HTERT RPE-1 (cell line): ENCODE results near the gene OCSTAMP.

Source experiments
- in situ Hi-C: fragments of 300-500 bp; cut with MboI; formaldehyde crosslinking; loops from 4 replicates; pipeline ENCODE4 v1.14.3; 2020; ENCODE audit warnings: low sequenced_read_pairs

The OCSTAMP gene

DNA sequence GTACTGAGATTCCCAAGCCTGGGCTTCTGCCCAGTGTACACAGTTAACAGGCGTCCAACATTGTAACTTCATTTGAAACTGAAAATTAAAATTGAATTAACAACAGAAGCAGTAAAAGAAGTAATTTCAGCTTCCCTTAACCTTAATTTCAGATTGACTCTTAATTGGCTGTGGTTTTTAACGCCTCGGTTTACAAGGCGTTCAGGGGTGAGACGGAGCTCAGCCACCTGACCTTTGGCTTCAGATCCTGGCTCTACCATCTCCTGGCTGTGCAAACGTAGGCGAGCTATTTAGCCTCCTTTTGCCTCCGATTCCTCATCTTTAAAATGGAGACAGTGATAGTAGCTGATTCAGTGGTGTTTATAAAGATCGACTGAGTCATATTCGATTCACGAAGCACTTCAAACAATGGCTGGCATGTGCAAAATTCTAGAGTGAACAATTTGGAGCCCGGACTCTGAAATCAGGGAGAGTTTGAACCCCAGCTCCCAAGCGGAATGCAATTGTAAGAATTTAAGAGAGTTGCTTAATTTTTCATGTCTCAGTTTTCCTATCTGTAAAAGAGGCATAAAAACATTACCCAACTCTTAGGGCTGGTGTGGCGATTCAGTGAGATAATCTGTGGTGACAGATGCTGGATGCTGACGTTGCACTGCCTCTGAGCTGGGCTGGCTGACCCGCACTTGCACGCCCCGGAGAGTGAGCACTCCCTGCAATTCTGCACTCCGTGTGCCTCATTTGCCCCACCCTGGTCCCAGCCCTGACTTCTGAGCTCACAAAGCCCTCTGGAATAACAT is 23.5 kb upstream of the OCSTAMP start:
- in situ Hi-C loops, result no loop called here

DNA sequence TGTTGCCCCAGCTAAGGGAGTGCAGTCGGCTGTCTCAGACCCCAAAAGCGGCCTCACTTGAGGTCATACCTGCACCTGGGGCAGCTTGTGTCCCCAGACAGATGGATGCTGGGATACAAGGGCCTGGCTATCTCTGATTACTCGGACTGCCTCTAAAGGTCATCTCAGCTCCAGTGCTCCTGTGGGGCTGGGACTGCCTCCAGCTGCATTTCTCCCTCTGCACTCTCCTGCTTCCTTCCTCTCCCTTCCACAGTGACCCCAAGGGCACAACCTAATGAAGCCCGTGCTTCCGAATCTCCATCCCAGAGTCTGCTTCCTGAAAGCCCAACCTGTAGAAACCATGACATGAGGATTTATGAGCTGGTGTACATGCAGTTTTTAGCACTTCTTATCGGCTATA is 22.8 kb upstream of the OCSTAMP start:
- in situ Hi-C loops, result no loop called here

DNA sequence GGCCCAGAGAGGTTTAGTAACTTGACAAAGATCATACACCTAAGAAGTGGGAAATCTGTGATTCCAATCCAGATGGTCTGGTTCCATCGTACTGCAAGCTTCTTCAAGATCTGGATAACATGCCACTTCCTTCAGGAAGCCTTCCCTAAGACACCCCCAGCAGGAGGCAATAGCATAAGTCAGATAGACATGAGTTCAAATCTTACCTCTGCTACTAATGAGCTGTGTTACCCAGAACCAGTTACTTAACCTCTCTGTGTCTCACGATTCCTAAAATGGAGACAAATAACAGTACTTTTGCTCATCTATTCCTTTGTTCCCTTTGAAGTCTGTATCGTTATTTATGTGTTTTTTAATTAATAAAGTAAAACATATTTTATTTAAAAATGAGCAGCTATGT is 22.3 kb upstream of the OCSTAMP start:
- in situ Hi-C loops, result no loop called here

DNA sequence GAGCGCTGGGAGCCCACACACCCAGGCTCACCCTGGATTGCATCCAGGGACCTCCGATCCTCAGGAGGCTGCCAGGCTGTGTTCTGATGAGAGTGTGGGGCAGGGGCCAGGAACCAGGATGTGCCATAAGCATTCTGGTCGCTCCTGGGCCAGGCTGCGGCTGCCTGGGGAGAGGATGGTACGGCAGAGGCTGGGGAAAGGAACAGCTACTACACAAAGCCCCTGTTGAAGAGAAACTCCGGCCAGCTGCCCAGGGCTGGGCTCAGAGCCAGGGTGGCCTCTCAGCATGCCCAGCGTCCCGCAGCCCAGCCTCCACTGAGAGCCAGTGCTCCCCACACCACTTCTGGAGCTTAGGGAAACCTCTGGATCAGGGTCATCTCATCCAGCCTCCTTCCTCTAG is 21.7 kb upstream of the OCSTAMP start:
- in situ Hi-C loops, result no loop called here

DNA sequence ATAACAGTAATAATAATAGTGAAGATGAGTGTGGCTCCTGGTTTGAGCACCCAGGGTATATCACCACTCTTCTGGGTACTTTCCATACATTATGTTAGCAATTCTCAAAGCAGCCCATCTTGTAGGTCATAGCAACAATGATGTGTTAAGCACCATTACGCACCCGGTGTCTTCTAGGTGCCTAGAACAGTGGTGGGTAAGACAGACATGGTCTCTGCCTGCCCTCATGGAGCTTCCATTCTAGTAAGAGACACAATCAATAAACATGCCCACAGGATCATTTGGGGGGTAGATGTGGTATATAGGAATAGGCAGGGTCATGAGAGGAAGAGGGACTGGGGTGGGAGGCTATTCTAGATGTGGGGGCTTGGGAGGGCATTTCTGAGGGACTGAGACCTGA is 21.0 kb upstream of the OCSTAMP start:
- in situ Hi-C loops, result no loop called here

DNA sequence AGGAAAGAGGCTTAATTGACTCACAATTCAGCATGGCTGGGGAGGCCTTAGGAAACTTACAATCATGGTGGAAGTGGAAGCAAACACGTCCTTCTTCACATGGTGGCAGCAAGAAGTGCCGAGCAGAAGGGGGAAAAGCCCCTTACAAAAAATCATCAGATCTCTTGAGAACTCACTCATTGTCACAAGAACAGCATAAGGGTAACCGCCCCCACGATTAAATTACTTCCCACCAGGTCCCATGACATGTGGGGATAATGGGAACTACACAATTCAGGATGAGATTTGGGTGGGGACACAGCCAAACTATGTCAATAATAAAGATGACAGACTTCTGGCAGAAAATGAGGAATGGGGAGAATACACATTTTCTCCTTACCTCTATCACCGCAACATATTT is 20.5 kb upstream of the OCSTAMP start:
- in situ Hi-C loops, result no loop called here

DNA sequence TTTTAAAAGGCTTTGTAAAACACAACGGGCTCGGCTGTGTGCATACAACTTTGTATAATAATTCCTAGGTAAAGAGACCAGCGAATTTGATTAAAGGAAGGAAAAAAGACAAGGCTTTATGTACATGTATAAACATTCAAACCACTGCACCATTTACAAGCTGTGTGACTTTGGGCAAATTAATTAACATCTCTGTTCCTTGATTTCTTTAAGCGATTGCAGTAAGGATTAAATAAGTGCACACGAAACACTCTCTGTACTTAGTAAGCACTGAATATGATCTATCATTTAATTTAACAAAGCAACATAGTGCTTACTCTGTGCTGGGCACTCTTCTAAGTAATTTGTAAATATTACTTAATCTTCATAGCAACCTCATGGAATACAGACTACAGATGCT is 19.5 kb upstream of the OCSTAMP start:
- in situ Hi-C loops, result no loop called here

DNA sequence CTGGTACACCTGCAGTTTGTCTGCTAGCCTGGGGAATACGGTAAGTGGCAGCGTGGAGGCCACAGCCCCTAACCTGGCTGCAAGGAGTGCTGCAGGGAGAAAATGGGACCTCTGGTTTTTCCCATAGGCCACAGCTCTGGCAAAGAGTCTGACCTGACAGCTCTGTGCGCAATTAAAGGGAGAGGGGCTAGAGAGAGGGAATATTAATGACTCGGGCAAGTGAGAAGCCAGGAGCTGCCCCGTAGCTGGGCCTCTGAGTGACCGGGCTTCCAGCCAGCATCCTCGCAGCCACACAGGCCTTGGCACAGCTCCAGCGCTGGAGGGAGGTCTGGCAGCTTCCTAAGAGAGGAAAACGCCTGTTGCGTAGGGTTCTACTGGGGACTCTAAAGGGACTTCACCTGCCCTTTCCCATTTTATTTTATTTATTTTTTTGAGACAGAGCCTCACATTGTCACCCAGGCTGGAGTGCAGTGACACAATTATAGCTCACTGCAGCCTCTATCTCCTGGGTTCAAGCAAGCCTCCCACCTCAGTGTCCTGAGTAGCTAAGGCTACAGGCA is 18.2 kb upstream of the OCSTAMP start:
- in situ Hi-C loops, result no loop called here

DNA sequence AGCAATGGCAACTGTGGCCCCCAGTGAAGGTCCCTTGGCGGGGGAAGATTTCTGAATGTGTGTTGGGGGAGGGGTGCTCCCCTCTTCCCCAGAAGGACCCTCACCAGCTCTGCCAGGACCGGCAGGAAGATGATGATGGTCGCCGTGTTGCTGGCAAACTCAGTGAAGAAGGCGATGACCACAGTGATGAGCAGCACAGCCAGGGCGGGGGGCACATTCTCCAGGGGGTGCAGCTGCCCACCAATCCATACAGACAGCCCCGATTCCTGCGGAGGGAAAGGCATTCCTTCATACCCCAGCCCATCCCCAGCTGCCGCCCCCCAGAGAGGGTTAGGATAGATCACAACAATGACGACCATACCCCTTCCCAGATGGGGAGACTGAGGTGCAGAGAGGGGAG is 15.7 kb upstream of the OCSTAMP start:
- in situ Hi-C loops, result no loop called here

DNA sequence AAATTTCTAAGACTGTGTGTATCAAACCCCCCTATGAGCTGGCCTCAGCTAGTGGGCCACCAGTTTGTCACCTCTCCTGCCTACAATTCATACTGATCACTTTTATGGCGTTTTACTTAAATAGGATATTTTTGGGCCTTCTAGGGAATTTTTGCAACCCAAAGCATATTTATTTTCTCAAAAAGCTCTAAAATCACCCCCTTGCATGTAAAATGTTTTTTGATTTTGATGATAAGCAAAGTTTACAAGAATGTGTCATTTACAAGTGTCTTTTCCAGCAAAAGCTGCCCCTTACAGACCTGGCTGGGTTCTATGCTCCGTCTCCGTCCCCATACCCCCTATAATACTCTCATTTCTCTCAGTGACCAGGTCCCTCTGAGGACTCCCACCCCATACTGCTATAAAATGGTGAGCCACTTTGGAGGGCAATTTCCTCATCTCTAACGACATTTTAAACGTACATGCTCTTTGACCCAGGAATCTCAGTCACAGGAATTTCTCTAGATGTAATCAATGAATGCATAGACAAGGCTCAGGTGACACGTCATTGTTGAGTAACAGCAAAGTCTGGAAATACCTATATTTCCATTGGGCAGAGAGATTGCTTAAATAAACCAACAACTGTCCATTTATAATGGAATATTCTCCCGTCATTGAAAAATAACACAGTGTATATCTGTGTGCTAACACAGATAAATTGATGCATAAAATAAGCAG is 13.9 kb upstream of the OCSTAMP start:
- in situ Hi-C loops, result no loop called here

DNA sequence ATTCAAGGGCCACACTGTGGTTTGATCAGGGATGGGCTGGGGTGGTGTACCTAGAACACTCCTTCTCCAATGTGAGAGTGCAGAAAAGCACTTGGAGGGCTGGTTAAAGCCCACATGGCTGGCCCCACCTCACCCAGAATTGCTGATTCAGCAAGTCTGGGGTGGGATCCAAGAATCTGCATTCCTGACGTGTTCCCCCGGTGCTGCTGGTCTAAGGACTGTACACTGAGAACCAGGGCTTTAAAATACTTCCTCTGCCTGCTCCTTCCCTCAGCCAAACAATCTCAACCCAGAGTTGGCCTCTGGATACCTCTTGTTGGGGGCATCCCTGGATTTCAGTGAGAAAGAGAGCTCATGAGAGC is 13.4 kb upstream of the OCSTAMP start:
- in situ Hi-C loops, result no loop called here

DNA sequence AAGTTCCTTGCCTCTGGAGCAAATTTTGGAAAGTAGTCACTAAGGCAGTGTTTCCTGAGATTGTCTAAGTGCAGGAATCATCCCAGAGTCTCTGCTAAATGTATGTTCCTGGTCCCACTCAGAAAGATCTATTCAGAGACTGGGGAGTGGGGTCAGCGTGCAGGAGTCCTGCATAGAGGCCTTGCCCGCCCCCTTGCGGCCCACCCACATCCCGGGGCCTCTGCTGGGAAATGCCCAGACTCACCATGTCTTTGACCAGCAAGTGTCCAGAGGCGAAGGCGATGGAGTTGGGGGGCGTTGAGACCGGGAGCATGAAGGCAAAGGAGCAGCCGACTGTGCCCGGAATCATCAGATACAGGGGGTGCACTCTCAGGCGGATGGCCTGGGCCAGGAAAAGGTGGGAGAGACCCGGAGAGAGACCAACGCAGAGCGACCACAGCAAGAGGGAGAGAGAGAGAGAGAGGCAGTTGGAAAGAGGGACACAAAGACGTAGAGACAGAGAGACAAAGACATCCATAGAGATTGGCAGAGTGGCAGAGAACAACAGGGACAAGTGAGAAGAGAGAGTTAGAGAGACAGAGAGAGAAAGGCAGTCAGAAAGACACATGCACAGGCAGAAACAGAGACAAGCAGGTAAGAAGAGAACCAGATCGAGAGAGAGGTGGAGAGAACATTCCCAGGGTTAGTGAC is 12.9 kb upstream of the OCSTAMP start:
- in situ Hi-C loops, result no loop called here

DNA sequence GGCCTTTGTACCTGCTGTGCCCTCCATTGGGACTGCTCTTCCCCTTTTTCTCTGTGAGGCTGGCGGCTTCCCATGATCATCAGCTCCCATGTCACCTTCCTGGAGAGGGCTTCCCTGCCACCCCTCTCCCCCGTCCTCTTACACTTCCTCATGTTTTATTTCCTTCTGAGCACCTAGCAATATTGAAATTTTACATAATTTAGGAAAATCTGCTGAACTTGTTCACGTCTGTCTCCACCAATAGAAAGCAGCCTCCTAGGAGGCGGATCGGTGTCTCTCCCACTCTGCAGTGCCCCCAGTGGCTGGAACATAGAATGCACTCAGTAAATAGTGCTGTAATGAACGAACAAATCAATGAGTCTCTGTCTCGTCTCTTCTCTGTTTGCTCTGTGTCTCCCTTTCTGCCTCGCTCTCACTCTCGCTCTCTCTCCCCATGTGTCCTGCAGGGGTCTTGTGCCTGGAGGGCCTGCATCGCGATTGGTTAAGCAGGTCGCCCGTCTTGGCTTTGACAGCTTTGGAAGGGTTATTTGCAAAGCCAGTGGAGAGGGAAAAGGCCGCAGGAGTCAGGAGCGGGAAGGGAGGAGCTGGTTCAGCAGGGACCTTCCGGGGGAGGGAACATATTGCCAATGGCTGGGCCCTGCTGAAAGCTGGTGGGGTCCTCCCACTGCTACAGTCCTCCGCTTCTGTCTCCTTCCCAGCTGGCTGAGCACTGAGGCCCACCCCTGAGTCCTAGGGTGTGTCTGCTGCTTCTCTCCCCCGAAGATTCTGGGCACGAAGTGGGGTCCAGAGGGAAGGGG is 12.1 kb upstream of the OCSTAMP start:
- in situ Hi-C loops, result no loop called here

DNA sequence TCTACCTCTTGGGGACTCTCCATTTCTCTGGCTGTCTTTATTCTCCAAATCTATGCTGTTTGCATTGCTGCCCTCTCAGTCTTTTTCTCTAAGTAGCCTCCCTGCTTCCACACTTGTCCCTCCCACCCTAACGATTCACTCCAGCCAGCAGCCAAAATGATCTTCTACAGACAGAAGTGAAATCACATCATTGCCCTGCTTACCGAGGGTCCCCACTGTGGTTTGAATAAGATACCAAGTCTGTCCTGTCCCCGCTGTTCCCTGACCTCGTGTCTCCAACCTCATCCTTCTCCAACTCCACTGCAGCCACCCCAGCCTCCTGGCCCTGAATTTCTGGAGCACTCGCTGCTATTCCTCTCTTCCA is 11.5 kb upstream of the OCSTAMP start:
- in situ Hi-C loops, result no loop called here

DNA sequence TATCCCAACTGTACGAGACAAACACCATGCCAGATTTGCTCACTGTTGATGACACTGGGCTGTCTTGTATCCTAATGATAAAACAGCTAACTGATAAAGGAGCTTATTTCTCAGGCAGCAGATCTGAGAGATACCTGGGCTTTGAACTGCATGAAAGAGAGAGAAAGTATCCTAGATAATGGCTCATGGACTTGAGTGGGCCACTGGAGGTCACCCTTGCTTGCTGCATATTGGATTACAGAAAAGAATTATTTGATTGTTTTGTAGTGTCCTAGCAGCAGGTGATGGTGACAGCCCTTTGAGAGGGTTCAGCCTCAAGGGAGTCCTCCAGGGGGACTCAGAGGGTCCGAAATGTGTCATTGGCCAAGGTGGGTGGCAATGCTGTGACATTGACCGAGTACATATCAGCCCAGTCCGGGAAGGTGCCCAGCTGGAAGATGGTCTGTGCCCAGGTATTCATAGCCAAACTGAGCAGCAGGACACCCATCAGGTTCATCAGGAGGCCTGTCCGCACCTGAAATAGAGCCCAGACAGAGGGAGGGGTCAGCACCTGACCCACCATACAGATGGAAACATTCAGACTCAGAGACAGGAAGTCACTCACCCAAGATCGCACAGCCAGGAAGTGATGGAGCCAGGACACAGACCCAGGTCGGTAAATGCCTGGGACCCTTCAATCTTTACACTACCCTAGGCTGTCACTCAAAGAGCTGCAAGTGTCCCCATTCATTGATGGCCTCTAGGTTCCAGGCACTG is 9.4 kb upstream of the OCSTAMP start:
- in situ Hi-C loops, result no loop called here

DNA sequence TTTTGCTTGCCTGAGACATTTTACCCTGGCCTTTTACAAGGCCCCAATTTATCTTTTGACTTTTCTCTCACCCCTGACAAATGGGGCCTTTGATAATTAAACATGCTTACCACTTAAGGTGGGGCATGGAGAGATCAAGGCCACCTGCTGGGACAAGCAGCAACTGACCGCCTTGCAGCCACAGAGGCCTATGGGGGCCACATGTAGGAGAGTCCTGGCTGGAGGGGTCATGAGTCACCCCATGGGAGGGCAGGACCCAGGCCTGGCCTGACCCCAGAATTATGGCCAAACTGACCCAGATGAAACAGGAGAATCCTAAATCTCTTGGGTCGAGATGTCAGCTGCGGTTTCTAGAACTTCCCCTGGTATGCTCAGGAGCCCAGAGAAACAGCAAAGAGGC is 8.5 kb upstream of the OCSTAMP start:
- in situ Hi-C loops, result no loop called here

DNA sequence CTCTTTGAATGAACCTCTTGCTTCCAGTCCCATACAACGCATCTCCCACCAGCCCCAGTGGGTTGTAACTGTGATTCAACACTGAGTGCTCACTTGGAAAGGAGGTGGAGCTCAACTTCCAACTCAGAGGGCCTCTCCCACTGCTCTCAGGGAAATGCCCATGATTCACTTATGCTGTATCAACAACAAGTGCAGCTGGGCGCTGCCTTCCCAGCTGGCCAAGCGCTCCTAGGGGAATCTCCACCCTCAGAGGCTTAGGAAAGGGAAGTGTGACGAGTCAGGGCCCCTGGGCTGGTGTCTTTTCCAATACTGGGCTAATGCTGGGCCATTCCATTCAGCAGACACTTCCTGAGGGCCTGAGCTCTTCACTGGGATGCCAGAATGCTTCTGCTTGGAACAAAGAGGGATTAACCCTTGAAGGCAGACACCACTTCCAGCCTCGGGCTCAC is 8.1 kb upstream of the OCSTAMP start:
- in situ Hi-C loops, result no loop called here

DNA sequence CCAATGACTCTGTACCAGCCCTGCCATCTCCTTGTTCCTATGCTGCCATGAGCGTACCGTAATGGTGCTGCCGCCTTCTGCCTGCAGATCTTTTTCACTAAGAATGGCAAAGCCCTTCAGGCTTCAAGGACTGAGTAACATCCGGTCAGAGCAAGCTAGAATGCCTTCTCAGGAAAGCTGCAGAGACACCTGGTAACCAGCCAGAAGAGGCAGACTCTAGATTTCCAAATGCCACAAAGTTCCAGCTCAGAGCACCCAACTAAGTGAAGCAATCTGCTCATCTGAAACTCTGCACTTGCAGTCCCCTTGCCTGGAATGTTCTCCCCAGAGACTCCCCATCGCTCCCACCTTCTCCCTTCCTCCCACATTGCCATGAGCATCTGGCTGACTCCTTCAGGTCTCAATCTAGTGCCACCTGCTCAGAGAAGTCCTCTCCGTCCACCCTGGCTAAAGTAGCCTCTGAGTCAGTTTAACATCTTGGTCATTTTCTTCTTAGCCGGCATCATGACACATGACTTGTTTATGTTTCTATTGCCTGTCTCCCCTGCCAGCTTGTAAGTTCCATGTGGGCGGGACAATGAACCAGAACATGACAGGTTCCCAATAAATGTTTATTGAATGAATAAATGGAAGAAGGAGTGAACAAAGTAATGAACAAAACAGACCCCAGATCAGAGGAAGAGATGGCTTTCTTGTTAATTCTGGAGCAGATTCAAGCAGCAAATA is 6.9 kb upstream of the OCSTAMP start:
- in situ Hi-C loops, result no loop called here

DNA sequence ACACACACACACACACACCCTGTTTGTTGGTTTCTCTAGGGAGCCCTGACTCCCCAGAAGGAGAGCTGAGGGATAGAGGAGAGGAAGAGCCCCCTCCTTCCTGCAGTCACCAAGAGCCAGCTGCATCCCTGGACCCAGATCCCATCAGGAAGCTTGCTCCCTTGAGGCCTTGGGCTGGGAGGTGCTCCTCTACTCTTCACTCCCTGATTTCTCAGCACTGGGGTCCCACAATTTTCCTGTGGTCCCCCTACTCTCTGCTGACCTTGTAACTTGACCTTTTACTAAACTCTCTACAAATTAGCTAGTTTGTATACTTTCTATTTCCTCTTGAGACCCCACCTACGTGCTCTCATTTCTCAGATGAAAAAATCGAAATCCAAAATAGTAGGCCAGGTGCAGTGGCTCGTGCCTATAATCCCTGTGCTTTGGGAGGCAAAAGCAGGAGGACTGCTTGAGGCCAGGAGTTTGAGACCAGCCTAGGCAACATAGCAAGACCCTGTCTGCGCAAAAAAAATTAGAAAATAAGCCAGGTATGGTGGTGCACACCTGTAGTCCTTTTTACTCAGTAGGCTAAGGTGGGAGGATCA is 5.0 kb upstream of the OCSTAMP start:
- in situ Hi-C loops, result no loop called here
